NCI-H510A (cell line): ENCODE results near the gene EWSR1.
"Not testable (repeated sequence)": the region's sequence is repeated elsewhere in the genome, so short reads cannot be mapped to it uniquely, and the experiment has no call there.

Source experiments
- DNase-seq: peaks from one replicate; lab custom pipeline; 2025; lab: John Stamatoyannopoulos, UW

Gene EWSR1

DNA sequence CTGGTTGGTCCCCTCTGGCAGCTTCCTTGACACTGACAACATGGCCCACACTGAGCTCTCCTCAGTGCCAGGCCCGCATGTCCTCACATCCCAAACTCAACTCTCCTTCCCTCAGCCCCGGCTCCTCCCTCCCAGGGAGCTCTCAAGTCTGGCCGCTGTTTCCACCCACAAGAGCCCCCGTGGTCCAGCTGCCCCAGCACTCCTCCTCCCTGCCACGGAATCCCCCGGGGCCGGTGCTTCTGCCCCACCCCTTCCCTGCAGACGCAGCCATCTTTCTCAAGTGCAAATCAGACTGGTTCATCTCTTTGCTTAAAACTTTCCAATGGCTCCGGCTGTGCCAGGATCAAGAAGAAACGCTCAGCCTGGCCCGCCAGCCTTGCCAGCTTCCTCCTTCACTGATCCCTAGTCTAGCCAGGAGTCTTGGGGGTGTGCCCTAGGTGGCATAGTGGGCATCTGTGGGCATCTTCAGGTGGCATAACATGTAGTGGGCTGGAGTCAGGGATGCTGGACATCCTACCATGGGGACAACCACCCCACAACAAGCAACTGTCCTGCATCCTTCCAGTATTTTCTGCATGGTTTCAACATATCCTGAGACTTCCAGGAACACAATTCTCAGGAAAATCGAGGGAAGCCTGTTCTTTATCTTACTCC lies 69.7 kb downstream of the EWSR1 start:
- DNase-seq: no peak

DNA sequence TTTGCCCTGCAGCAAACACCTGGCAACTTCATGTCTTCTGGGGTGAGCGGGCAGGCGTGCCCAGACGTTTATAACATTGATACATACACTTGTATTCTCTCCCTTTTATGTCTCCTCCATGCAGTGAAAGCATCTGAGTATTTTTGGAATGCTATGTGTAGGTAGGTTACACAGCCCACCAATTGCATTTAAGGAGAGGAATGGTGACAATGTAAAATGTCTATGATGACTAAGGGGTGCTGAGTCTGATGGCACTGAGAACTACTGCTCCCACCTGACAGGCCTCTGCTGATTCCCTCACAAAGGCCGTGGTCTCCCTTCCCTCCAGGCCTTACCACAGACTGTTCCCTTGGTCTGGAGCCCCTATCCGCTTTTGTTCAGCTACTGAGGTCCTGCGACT lies 70.3 kb downstream of the EWSR1 start:
- DNase-seq: no peak

DNA sequence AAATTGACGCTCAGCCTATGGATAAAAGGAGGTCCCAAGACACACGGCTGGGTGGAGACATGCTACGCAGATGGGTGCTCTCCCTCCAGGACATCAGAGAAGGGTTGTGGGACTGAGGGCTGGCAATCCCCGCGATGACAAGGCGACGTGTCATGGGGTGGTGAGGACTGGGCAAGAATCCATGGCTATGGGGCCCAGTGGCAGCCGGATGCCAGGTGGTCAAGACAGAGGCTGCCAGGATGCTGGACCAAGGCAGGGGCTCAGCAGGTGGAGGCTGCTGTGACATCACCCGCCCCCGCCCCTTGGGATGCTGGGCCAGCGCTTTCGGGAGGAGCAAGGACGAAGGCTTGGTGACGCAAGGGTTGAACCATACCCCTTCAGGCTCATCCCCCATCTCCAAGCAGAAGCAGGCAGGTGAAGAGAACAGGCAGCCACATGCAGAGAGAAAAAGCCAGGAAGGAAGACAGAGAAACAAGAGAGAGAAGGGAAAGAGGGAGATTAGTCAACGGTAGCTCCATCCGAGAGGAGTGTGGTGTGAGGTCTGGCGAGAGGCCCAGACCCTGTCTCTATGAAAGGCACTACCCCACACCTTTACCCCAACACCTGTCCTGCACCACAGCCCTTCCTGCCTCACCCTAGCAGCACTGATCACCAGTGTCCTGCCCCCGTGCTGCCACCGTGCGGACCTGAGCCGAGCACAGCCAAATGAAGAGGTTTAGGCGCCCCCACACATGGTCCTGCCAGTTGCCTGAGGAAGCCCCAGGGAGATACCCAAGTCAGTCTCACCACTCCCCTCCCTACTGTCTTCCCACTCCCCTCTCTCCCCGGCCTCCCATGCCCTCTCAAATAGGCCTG lies 71.5 kb downstream of the EWSR1 start:
- DNase-seq: no peak

DNA sequence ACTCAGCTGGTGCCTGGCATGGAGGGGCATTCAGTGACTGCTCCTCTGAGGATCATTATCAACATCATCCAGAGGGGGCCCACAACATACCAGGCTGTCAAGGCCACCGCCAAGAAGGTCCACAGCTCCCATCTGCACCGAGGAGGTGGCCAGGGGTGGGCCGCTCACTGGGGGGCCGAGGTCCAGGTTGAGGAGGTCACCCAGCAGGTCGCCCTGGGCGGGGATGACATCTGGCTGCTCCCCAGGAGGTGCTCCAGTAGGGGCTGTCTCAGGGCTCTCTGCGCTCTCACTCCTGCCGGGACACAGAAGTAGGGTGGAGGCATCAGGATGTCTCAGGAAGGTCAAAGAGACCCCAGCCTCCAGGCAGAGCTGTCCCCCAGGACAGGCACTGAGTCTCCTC lies 72.5 kb downstream of the EWSR1 start:
- no peak for DNase-seq

DNA sequence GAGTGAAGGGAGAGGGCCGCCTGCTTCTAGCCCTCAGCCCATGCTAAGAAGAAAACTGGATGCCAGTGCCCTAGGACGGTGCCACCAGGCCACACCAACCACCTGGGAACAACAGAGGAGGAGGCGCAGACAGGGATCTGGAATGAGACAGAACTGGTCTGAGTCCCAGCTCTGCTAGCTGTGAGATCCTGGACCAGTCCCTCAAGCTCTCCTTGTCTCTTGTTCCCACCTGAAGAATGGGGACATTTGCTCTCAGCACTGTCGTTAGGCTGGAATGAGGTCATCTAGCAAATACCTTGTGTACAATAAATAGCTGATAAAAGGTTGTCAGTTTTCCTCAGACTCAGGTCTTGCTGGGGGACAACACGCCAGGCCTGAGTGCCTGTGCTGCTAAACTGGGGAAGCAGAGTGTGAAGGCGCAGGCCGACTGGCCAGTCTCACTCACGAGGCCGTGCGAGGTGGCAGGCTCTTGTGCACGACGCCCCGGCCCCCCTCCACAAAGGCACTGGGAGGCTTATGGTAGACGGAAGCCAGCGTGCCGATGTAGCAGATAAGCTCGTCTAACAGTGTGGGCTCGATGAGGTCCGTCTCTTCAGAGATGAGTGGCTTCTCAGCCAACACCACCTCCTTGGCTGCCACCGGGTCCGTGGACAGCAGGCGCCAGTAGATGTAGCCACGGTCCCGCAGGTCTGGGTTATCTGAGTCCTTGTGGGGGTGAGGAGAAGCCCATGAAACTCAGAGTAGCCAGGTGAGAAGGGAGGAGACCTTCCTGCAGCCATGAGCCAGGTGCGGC lies 73.2 kb downstream of the EWSR1 start:
- DNase-seq: no peak

DNA sequence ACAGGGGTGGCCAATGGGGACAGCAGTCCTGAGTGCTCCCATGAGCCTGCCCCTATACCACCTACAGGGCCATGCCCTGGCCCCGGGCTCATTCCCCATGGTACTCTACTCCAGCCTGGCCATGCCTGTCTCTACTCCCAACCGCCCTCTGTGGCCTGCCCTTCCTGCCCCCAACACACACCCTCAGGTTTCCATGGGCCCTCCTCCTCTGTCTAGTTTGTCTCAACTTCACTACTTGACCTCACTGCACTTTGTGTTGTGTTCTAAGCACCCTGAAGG lies 73.7 kb downstream of the EWSR1 start:
- DNase-seq: no peak

DNA sequence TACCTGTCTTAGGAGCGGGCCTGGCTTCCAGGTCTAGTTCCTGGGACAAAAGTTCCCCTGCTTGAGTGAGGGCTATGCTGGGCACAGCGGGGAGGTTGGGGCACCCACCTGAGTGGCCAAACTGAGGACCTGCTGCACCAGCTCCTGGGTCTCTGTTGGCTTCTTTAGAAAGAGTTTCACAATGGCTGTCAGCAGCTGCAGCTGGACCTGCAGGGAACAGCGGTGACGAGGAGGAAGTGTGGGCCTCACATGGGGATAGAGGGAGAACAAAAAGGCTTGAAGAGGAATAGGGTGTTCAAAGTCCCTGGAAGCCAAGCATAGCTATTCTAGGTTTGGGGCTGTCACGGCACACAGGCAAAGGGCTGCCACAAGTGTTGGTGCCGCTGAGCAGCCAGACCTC lies 74.1 kb downstream of the EWSR1 start:
- no peak for DNase-seq

DNA sequence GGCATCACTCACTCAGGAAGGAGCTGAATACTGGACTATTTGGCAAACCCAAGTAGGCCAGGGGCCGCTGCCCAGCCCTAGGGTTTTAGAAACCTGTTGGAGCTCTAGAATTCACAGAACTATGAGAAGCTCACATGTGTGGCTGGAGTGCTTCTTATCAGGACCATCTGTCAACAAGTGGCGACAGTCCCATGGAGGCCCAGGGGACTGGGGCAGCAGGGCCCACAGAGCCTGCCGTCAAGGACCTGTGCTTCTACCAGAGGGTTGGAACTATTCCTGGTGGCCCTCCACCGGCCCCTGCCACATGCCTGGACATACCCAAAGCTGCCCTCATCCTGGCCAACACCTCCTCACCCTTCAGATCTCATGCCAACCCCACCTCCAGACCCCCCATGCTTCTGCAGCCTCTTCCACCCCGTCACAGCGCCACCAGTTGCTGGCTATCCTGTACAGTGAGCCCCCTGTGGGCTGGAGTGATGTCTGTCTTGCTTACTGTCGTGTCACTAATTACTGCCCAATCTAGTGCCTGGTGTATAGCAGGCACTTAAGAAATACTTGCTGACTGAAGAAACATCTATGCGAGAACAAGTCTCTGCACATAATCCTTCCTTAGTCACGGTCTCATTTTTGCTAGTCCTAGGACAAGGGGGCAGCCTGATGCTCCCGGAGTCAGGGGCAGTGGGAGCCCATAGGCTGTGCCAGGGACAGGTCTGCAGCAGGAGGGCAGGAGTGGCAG lies 74.7 kb downstream of the EWSR1 start:
- no peak for DNase-seq

DNA sequence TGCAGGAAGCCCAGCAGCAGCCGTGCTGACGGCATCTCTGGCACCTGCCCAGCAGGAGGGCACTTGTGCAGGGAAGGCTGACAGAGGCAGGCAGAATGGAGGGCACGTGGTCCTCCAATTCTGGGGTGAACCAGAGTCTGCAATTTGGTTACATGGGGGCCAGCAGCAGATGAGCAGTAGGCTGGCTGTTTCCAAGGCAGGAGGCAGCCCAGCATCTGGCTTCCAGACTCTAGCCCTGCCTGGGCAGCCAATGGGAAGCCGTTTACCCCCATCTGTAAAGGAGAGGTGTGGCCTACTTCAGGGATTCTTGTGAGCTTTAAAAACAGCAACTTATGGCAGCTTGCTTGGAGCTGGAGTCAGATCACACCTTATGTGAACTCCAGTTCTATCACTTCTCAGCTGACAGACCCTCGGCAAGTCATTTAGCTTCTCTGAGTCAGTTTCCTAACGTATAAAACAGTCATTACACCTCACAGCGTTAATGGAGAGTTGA lies 75.3 kb downstream of the EWSR1 start:
- DNase-seq: no peak

DNA sequence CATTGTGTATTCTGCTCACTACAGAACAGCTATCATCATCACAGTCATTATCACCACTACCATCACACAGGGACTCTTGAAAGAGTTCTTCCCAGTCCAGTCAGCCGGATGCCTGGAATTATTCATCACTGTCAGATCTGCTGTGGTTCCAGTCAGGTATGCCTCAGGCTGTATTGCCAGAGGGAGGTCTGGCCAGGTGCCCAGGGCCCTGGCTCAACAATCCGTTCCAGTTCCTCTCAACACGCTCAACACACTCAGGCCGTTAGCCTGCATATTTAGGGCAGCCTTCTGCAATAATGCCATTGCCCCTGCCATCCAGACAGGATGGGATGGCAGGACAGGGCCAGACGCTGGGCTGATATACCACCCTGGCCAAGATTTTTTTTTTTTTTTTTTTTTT lies 76.1 kb downstream of the EWSR1 start:
- peak; percentile 65 for DNase-seq

DNA sequence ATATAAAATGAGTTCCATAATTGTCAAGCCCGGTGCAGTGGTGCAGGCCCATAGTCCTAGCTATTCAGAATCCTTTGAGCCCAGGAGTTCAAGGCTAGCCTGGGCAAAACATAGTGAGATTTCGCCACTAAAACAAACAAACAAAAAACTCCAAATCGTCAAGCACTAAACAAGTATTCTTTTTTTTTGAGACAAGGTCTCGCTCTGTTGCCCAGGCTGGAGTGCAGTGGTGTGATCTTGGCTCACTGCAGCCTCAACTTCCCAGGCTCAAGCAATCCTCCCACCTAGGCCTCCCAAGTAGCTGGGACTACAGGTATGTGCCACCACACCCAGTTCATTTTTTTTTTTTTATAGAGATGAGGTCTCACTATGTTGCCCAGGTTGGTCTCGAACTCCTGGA lies 76.8 kb downstream of the EWSR1 start:
- not testable (repeated sequence) for DNase-seq

DNA sequence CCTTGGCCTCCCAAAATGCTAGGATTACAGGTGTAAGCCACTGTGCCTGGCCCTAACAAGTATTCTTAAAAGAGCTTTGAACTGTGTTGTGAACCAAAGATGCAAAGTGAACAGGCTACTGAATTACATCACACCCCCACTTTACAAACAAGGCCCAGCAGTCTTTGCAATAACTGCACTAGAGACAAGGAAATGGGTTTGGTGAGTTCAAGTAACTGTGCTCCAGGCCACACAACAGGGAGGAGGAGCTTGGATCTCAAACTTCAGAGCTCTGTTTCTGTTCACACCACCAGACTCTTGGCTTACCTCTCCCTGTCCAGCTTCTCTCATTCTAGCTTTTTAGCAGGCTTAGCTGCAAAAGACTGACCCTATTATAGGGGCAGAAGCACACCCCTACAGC lies 77.9 kb downstream of the EWSR1 start:
- no peak for DNase-seq

DNA sequence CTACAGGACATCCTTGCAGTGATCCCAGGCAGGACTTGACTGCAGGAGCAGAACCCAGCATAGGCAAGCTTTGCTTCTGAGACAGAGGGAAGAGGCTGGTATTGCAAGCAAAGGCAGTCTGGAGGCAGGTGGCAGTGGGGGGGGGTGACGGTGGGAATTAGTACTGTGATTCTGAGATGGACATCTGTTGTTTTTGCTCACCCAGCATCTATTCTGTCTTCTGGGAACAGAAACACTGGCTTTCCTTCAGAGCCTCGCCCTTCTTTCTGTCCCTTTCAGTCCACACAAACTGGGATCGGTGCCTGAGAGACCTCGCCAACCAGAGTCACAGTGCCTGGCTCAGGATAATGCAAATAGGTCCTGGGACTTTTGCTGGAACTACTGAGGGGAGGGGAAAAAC lies 78.6 kb downstream of the EWSR1 start:
- DNase-seq: no peak

DNA sequence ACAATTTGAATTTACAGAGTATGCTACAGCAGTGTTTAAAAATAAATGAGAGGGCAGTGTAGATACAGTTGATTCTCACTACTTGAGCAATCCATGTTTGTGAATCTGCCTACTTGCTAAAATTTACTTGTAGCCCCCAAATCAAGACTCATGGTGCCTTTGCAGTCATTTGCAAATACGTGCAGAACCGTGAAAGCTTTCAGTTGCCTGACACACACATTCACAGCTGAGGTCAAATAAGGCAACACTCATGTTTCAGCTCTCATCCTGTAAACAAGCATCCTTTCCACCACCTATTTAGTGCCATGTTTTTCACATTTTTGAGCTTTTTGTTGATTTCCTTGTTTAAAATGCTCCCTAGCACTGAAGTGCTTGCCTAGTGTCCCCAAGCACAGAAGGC lies 80.0 kb downstream of the EWSR1 start:
- no peak for DNase-seq

DNA sequence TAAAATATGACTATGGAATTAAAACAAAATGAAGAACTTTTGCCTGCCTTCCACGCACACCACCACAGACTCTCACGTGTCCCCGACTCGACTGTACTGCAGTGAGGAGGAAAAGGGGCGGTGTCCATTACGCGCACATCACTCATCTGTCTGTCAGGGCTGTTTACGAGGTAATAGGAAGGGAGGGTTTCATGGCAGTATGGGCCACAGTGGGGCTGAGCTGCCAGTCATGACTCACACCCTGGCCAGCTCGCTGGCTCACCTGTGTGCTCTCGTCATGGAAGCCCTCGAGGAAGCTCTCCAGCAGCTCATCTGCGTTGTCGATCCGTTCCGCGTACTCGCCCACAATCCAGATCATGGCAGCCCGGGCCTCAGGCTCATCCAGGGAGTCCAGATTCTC lies 80.9 kb downstream of the EWSR1 start:
- peak; percentile 88 for DNase-seq
